ENCODE results near the gene KRT39. TPM values are rescaled to one million over a fixed set of nuclear protein-coding genes. Genes with fewer than 3 reads are reported as not detected.

KRT39 gene
- total and polyA plus RNA-seq, 5 experiments from 2014 or later: not detected

- no peak for ATAC-seq
- POLR2A ChIA-PET: no interaction called here
- peaks cover 0 to 4% (median 0%) of the 10 kb centered on the region in 4 donors for H3K4me1 Mint-ChIP-seq
These were observed 15.6 kb downstream of the KRT39 start for GRCh38 chr17:40951011-40951622.

GRCh38 chr17:40950176-40950575, 16.6 kb downstream of the KRT39 start:
- no peak for DNase-seq
- peaks cover 40 to 81% (median 49%) of the 10 kb centered on the region in 5 donors for H3K27me3 Mint-ChIP-seq
- H3K4me1 Mint-ChIP-seq: peaks cover 0 to 4% (median 0%) of the 10 kb centered on the region in 4 donors

More at GRCh38 chr17:40951011-40951622, 15.6 kb downstream of the KRT39 start:
- no peaks in the 10 kb centered on the region for H3K9me3 Mint-ChIP-seq
- H3K4me3 Mint-ChIP-seq: no peak overlapping the region
- H3K27ac Mint-ChIP-seq: no peak overlapping the region
- peaks cover 0 to 3% (median 0%) of the 10 kb centered on the region in 3 donors for H3K36me3 Mint-ChIP-seq
- no peak for DNase-seq
- H3K27me3 Mint-ChIP-seq: peaks cover 37 to 81% (median 43%) of the 10 kb centered on the region in 5 donors

GRCh38 chr17:40949418-40949817, 17.3 kb downstream of the KRT39 start:
- DNase-seq (no peak), ATAC-seq (no peak)
- H3K4me1 Mint-ChIP-seq: peaks cover 0 to 4% (median 0%) of the 10 kb centered on the region in 4 donors
- peaks cover 0 to 3% (median 0%) of the 10 kb centered on the region in 3 donors for H3K36me3 Mint-ChIP-seq
- H3K9me3 Mint-ChIP-seq: peaks cover 0 to 2% (median 0%) of the 10 kb centered on the region in 9 donors
- H3K27ac Mint-ChIP-seq: peak overlapping the region in 1 of 10 donors; percentile 0
- peaks cover 38 to 81% (median 49%) of the 10 kb centered on the region in 5 donors for H3K27me3 Mint-ChIP-seq
- H3K4me3 Mint-ChIP-seq: no peak overlapping the region
- POLR2A ChIA-PET: no interaction called here

More at GRCh38 chr17:40950176-40950575, 16.6 kb downstream of the KRT39 start:
- Mint-ChIP-seq H3K36me3 (peaks cover 0 to 3% (median 0%) of the 10 kb centered on the region in 3 donors), H3K9me3 (peaks cover 0 to under 1% (median 0%) of the 10 kb centered on the region in 9 donors), H3K4me3 (no peak overlapping the region), H3K27ac (no peak overlapping the region)
- ATAC-seq: no peak
- POLR2A ChIA-PET: no interaction called here

GRCh38 chr17:40947929-40948328, 18.8 kb downstream of the KRT39 start:
- ATAC-seq (no peak), DNase-seq (no peak)
- Mint-ChIP-seq H3K36me3 (peaks cover 0 to 3% (median 0%) of the 10 kb centered on the region in 3 donors), H3K27me3 (peaks cover 36 to 81% (median 54%) of the 10 kb centered on the region in 5 donors), H3K27ac (no peak overlapping the region), H3K9me3 (peaks cover 0 to 2% (median 0%) of the 10 kb centered on the region in 9 donors), H3K4me1 (peaks cover 0 to 4% (median 0%) of the 10 kb centered on the region in 4 donors), H3K4me3 (no peak overlapping the region)
- POLR2A ChIA-PET: no interaction called here

GRCh38 chr17:40945414-40945813, 21.3 kb downstream of the KRT39 start:
- Mint-ChIP-seq H3K4me1 (peaks cover 0 to 4% (median 2%) of the 10 kb centered on the region in 4 donors), H3K4me3 (no peak overlapping the region), H3K27ac (no peak overlapping the region), H3K27me3 (peaks cover 33 to 79% (median 51%) of the 10 kb centered on the region in 5 donors), H3K9me3 (peaks cover 0 to 2% (median 0%) of the 10 kb centered on the region in 9 donors), H3K36me3 (no peaks in the 10 kb centered on the region)
- no peak for DNase-seq
- ATAC-seq: no peak
- POLR2A ChIA-PET: no interaction called here

- H3K36me3 Mint-ChIP-seq: no peaks in the 10 kb centered on the region
- peaks cover 0 to 2% (median 0%) of the 10 kb centered on the region in 9 donors for H3K9me3 Mint-ChIP-seq
- POLR2A ChIA-PET: no interaction called here
- H3K4me1 Mint-ChIP-seq: peaks cover 0 to 4% (median 2%) of the 10 kb centered on the region in 4 donors
- peaks cover 28 to 70% (median 45%) of the 10 kb centered on the region in 5 donors for H3K27me3 Mint-ChIP-seq
- no peak overlapping the region for H3K27ac Mint-ChIP-seq
- ATAC-seq: no peak
- H3K4me3 Mint-ChIP-seq: no peak overlapping the region
- DNase-seq: no peak
These were observed 22.2 kb downstream of the KRT39 start for GRCh38 chr17:40944531-40944930.

- POLR2A ChIA-PET: no interaction called here
- Mint-ChIP-seq H3K4me1 (peaks cover 0 to 4% (median 0%) of the 10 kb centered on the region in 4 donors), H3K4me3 (no peak overlapping the region), H3K36me3 (no peaks in the 10 kb centered on the region), H3K9me3 (peaks cover 0 to 2% (median 0%) of the 10 kb centered on the region in 9 donors), H3K27me3 (peaks cover 22 to 51% (median 28%) of the 10 kb centered on the region in 5 donors), H3K27ac (no peak overlapping the region)
- DNase-seq (no peak), ATAC-seq (no peak)
These were observed 24.2 kb downstream of the KRT39 start for GRCh38 chr17:40942553-40942952.

- Mint-ChIP-seq H3K4me3 (no peak overlapping the region), H3K36me3 (no peaks in the 10 kb centered on the region), H3K9me3 (peaks cover 0 to 2% (median 0%) of the 10 kb centered on the region in 9 donors), H3K27me3 (peaks cover 8 to 46% (median 18%) of the 10 kb centered on the region in 5 donors), H3K4me1 (peaks cover 0 to 4% (median 0%) of the 10 kb centered on the region in 4 donors), H3K27ac (no peak overlapping the region)
- no peak for ATAC-seq
- POLR2A ChIA-PET: no interaction called here
- no peak for DNase-seq
These were observed 26.5 kb downstream of the KRT39 start for GRCh38 chr17:40940266-40940665.

- ATAC-seq (no peak), DNase-seq (no peak)
- Mint-ChIP-seq H3K9me3 (peaks cover 0 to 2% (median 0%) of the 10 kb centered on the region in 9 donors), H3K27ac (peak overlapping the region in 1 of 10 donors; percentile 65), H3K27me3 (peaks cover 9 to 34% (median 13%) of the 10 kb centered on the region in 5 donors), H3K4me3 (no peak overlapping the region), H3K4me1 (peaks cover 0 to 4% (median 0%) of the 10 kb centered on the region in 4 donors), H3K36me3 (no peaks in the 10 kb centered on the region)
- POLR2A ChIA-PET: no interaction called here
These were observed 27.8 kb downstream of the KRT39 start for GRCh38 chr17:40938981-40939380.

GRCh38 chr17:40937384-40937819, 29.3 kb downstream of the KRT39 start, which contains the start of gene KRT23:
KRT23 (minus strand) TSS chr17:40937646; CDS start chr17:40936603, 1,043 bp downstream.
- POLR2A ChIA-PET: no interaction called here
- Mint-ChIP-seq H3K4me1 (peaks cover 0 to under 1% (median 0%) of the 10 kb centered on the region in 4 donors), H3K4me3 (no peak within 1 kb of the TSS), H3K27ac (peak within 1 kb of the TSS in 1 of 10 donors; percentile 47), H3K9me3 (no peaks in the 10 kb centered on the region), H3K27me3 (peaks cover 6 to 26% (median 9%) of the 10 kb centered on the region in 5 donors), H3K36me3 (no peaks in the 10 kb centered on the region)
- ATAC-seq (no peak), DNase-seq (no peak)

GRCh38 chr17:40936976-40937375, 29.8 kb downstream of the KRT39 start:
- peaks cover 4 to 25% (median 8%) of the 10 kb centered on the region in 5 donors for H3K27me3 Mint-ChIP-seq
- DNase-seq (no peak), ATAC-seq (no peak)
- no peaks in the 10 kb centered on the region for H3K9me3 Mint-ChIP-seq
- H3K4me3 Mint-ChIP-seq: no peak overlapping the region
- POLR2A ChIA-PET: no interaction called here
- H3K4me1 Mint-ChIP-seq: no peaks in the 10 kb centered on the region
- H3K27ac Mint-ChIP-seq: no peak overlapping the region
- no peaks in the 10 kb centered on the region for H3K36me3 Mint-ChIP-seq

- POLR2A ChIA-PET: no interaction called here
- Mint-ChIP-seq H3K4me3 (no peak overlapping the region), H3K4me1 (no peaks in the 10 kb centered on the region), H3K9me3 (no peaks in the 10 kb centered on the region), H3K27me3 (peaks cover 4 to 25% (median 8%) of the 10 kb centered on the region in 5 donors), H3K27ac (no peak overlapping the region), H3K36me3 (no peaks in the 10 kb centered on the region)
- DNase-seq (no peak), ATAC-seq (no peak)
These were observed 30.2 kb downstream of the KRT39 start for GRCh38 chr17:40936437-40936971.

- Mint-ChIP-seq H3K4me1 (no peaks in the 10 kb centered on the region), H3K4me3 (no peak overlapping the region), H3K36me3 (no peaks in the 10 kb centered on the region), H3K27me3 (peaks cover 4 to 25% (median 8%) of the 10 kb centered on the region in 5 donors), H3K9me3 (no peaks in the 10 kb centered on the region), H3K27ac (no peak overlapping the region)
- POLR2A ChIA-PET: no interaction called here
- ATAC-seq (no peak), DNase-seq (no peak)
These were observed 31.1 kb downstream of the KRT39 start for GRCh38 chr17:40935624-40936023.
